HG02943 (cell line): ENCODE results near the gene TNS3.

Source experiments
- ATAC-seq: cut with Tn5 transposase; IDR thresholded peaks from one replicate; pipeline ENCODE4 v1.9.1; 2021; ENCODE audit warnings: mild to moderate bottlenecking, low read depth, moderate library complexity; ENCODE audit not compliant: unreplicated experiment

The TNS3 gene

DNA sequence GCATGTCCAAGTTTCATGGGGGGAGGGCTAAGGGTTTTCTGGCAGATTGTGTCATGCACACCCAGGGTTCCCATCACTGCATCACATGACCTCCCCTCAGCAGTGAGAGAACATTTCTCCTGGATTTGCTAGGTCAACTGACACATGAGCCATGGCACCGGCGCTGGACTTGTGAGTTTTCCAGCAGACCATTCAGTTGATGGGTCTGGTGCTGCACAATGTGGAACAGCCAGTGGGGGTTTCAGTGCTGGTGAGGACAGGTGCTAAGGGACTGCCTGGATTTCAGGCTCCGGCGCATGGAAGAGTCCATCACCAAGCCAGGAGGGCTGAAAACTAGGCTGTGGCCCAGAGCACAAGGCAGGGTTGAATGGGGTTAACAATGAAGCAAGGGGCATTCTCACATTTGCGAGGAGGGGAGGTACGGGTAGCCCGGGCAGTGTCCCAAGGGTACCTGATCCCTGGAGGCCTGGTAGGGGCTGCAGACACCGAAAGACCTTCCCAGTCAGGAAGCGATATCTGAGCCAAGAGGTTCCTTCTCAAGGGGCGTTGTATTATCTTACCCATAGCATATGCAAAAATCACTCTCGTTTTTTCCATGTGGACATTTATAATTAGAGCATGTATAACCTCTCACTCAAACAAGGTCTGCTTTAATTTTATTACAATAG is 203.0 kb downstream of the TNS3 start:
- ATAC-seq, result no peak

DNA sequence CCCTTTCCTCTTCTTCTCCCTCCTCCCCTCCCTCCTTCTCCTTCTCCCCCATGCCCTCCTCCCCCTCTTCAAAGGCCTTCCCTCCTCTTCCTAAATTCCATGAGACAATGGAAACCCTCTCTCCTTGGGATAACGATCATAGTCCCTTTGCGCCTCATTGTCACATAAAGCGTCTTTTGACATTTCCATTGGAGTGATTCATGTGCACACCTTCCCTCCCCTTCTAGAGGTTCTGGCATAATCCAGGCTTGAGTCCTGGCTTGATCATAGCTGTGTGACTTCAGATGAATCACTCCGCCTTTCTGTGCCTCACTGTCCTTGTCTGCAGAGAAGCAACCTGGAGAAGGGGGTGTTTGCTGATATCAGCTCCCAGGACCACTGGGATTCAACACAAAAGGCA is 204.2 kb downstream of the TNS3 start:
- ATAC-seq, result no peak

DNA sequence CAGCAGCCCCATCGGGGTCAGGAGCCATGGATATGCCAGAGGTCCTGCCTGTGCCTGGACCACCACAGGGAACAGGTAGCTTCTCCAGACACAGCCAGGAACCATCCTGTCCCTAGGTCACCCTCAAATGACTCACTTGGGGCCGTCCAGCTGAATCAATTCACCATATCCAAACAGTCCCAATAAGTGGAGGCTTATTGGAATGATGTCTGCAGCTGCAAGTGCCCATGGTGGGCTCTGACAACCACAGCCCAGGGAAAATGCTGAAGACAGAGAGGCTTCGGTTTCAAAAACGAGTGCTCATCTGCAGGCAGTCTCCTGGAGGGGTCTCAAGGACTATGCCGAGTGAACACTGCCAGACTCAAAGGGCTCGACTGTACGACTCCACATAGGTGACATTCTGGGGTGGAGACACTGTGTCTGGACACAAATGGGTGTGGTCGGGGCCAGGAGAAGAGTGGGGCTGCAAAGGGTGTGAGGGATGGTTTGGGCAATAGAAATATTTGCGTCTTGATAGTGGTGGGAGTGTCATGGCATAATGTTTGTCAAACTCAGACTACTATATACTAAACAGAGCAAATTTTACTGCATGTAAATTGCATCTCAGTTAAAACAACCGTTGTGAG is 204.8 kb downstream of the TNS3 start:
- ATAC-seq, result no peak

DNA sequence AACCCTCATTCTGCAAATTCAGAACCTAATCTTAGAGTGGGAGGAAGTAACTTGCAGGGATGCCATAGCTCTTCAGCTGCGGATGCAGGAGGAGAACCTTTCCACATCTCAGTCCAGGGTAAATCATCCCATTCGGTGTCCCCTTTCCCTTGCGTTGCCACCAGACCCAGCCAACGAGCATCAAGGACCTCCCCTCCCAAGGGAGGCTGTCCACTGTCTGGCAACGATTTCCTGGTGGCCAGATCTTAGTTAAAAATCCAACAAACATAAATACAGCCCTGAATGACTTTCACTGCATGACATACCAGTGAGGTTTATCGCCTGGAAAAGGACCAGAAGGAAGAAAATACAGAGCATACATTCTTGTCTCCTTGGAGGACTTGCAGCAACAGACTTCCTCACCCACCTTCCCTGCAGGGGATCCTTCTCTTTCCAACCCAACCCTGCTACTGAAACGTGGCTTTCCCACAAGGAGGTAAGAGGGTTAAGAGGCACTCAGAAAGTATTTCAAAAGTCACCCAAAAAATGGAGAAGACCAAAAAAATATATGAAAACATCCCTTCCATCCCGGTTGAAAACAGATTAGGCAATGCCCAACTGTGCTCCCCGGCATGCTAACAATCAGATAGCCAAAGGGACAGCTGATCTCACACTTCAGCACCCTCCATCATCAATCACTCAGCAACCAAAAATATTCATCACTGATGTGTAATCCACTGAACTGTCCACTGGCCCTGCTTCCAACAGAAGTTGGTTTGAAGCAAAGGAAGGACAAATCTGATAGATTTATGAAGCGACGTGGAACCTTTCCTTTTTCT is 206.6 kb downstream of the TNS3 start:
- no peak for ATAC-seq

GRCh38 chr7:47374538-47374937 is 207.4 kb downstream of the TNS3 start:
- no peak for ATAC-seq

- no peak for ATAC-seq
Measured at GRCh38 chr7:47373871-47374451, 207.9 kb downstream of the TNS3 start.

DNA sequence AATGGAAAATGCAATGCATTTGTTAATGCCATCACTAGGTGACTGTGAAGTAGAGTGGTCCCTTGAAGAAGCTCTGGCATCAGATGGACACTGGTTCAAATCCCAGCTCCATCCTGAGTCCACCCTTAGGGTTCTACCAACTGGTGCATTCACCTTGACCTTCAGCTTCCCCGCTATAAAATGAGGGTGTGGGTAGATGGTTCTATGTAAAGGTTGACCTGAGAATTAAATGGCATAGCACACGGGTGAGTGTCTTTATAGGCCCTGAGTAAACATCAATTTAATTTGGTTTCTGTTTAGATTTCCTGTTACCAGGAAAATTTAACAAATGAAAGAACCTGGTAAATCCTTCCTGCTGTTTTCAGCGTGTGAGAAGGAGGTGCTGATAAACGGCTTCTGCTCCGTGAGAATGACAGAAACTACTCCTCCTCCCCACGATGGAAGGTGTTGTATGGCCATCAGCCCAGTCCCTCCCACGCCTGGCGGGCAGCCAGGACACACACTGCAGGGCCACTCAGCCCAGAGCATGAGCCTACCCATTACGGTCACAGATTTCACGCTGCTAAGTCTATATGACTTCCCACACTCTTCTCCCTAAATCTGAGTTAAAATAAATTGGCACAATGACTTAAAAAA is 210.1 kb downstream of the TNS3 start:
- no peak for ATAC-seq

- no peak for ATAC-seq
Measured at GRCh38 chr7:47371317-47371716, 210.6 kb downstream of the TNS3 start.

DNA sequence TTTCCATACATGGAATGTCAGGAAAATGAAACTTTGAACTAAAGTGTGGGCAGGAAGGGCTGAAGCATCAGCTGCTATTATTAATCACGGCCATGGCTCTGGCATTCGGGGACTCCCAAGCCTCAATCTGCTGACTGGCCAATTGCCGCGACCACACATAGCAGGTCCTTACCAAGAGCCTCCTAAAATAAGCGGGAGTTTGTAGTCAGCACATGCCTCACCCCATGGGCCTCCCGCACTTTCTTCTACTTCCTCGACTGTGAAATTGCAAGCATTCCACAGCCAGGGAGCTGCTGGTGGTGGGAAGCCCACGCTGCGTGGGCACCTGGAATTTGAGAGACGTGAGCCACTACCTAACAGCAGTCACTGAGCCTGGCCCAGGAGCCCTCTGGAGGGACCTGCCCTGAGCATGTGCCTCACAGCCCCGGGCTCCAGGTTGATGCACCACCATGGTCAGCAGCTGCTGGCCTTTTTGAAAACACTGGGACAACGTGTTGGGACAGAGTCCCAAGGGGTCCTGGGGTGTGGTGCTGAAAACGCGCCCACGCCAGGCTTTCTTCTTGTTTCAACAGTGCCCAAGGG is 211.4 kb downstream of the TNS3 start:
- no peak for ATAC-seq

DNA sequence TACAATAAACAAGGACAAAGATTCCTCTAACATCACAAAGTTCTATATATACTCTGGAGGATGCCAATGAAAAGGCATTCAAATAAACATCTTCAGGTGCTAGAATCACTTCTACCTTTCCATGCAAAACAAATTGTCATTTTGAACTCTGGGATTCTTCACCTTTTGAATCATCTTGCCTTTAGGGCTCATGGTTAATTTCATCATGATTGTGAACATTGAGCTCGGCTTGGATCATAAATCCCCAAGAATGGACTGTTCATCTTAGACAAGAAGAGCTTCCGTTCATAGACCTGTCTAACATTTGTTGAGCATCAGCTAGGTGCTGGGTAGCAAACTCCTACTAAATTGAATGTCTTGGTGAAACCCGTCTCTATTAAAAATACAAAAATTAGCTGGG is 212.2 kb downstream of the TNS3 start:
- ATAC-seq, result no peak

DNA sequence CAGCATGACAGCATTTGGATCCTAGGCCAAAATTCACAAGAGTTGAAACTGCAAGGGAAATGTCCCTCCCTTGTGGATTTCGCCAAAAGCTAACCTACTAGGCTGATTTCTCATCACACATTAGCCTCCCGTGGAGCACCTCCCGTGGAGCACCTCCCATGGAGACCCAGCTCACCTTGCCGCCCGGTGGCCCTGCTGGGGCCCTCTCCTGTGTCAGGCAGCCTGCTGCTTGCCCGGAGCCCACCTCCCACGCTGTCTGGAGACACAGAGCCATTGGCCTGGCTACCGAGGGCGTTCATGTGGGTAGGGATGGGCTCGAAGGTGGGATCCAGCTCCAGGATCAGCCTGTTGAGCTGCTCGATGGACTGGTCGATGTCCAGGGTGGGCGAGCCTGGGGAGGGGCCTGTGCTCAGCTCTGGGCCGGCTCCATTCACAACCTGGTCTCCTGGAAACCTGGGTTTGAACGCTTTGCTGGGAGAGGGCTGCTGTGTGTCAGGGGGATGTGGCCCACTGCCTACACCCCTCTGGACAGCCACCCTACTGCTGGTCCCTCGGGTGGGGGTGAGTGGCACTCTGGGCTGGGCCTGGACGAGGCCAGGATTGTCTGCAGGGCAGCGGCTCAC is 213.6 kb downstream of the TNS3 start:
- no peak for ATAC-seq

DNA sequence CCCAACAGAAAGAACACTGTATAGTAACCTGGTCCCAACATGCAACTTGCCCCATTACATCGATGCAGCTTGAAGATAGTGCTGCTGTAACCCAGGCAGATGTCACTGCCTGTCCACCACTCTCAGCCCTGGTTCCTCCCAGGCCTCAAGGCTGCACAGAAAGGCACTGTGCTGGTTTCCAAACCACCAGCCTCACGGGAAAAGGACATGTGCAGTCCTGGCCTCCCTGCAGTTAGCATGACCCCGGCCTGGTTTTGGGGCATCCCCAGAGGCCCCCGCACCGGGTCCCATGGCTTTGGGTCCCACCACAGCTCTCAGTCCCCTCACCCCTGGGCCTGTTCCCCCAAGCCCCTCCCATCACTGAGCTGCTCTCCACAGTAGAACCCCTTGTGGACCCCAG is 214.5 kb downstream of the TNS3 start:
- no peak for ATAC-seq

GRCh38 chr7:47366960-47367359 is 215.0 kb downstream of the TNS3 start:
- no peak for ATAC-seq

DNA sequence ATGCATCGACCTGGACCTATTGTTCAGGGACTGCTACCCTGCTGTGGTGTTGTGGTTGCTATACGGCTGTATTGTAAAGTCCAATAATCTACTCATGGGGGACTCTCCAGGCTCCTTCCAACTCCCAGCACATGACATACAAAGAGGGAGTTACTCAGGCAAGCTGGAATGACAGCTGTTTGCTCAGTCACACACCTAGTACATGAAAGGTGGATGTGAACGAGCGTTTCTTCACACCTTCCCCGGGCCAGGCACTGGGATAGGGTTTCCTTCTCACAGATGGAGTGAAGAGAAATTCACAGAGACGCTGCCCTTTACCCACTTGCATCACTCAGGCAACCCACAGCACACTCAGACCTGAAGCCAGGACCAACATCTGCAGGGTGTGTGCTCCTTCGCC is 215.7 kb downstream of the TNS3 start:
- ATAC-seq, result no peak

DNA sequence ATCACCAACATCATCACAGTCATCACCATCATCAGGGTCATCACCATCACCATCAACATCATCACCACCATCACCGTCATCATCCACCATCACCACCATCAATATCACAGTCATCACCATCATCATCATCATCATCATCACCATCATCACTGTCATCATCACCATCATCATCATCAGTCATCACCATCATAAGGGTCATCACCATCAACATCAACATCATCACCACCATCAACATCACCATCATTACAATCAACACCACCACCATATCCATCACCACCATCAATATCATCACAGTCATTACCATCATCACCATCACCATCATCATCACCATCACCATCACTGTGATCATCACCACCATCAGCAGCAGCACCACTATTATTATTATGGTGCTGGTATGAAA is 218.9 kb downstream of the TNS3 start:
- no peak for ATAC-seq

DNA sequence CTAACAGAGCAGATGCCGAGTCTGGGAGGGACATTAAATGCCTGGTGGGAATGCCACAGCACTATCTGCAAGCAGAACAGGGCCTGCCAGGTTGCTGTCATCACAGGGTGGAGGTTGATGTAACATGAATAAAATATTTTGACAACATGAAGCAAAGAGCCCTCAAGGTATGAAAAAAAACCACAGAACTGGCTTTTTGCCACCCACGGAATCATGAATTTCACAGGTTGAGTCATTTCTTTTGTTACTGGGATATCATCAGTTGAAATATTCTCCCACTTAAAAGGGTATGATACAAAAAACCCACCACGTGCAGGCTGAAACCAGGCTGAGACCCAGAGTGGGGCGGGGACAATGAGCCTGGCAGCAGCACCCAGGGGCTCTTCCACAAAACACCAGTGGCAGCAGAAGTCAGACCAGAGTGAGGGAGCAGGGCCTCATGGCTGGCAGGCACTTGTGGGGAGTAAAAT is 220.1 kb downstream of the TNS3 start:
- ATAC-seq, result no peak

- no peak for ATAC-seq
Measured at GRCh38 chr7:47361236-47361635, 220.7 kb downstream of the TNS3 start.

- no peak for ATAC-seq
Measured at GRCh38 chr7:47360301-47360900, 221.5 kb downstream of the TNS3 start.

DNA sequence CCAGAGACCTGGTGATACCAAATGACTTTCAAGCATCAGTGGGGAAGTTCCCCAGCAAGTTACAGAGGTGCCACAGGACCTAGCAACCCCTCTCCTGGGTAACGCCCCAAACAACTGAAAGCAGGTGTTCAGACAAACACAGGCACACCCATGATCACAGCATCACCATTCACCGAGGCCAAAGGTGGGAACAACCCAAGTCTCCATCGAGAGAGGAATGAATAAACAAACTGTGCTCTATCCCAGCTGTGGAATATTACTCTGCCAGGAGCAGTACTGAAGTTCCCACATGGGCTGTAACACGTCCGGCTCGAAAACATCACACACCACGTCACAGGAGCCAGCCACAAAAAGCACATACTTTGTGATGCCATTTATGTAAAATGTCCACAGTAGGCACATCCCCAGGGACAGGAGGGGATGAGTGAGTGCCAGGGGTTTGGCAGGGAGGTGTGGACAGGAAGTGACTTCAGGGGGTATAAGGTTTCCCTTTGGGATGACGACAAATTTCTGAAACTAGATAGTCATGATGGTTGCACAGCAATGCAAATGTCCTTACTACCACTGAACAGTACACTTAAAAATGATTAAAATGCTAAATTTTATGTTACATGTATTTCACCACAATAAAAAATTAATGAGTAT is 222.8 kb downstream of the TNS3 start:
- no peak for ATAC-seq
